H1 (cell line): ENCODE data around the gene TGM2.

Experiments used
- EZH2 ChIP-seq: fragments of 200-600 bp; sonication (generic); IDR thresholded peaks from 2 replicates; pipeline ENCODE4 v1.7.1; 2012; ENCODE audit warnings: low read depth, mild to moderate bottlenecking, moderate library complexity, low read length, inconsistent platforms; ENCODE audit not compliant: severe bottlenecking
- HDAC2 ChIP-seq, 2 experiments: fragments of 300-600 bp in 1 of 2; sonication (generic) in 1 of 2; IDR thresholded peaks; 2 replicates each; pipeline ENCODE4 v1.6.1; 2011 to 2012; ENCODE audit warnings: low read depth in 2 of 2, low read length in 2 of 2, mild to moderate bottlenecking in 2 of 2, moderate library complexity in 2 of 2, borderline replicate concordance in 1 of 2, inconsistent platforms in 1 of 2
- POLR2A ChIP-seq, 2 experiments: IDR thresholded peaks; 1 replicate in 1 of 2; 2 replicates in 1 of 2; pipeline ENCODE4 v1.6.1; 2011; ENCODE audit warnings: low read depth in 2 of 2, low read length in 2 of 2, mild to moderate bottlenecking in 2 of 2; ENCODE audit errors: control extremely low read depth in 1 of 2
- RXRA ChIP-seq: IDR thresholded peaks from 2 replicates; pipeline ENCODE4 v1.6.1; 2011; ENCODE audit warnings: low read depth, mild to moderate bottlenecking, low read length, moderate library complexity; ENCODE audit not compliant: insufficient read depth
- SP1 ChIP-seq: IDR thresholded peaks from 2 replicates; pipeline ENCODE4 v1.6.1; 2011; ENCODE audit warnings: low read depth, low read length
- ZNF274 ChIP-seq: IDR thresholded peaks from 2 replicates; pipeline ENCODE4 v1.7.0; 2012; ENCODE audit warnings: low read length, borderline replicate concordance; ENCODE audit errors: extremely low read depth
- TF ChIP-seq, protein P1 (sequence below), 3 experiments: IDR thresholded peaks; 1 replicate in 2 of 3; 2 replicates in 1 of 3; pipeline versions ENCODE4 v1.5.1 to v1.6.1; 2011; ENCODE audit warnings: low read length in 3 of 3, mild to moderate bottlenecking in 3 of 3, inconsistent platforms in 2 of 3, low read depth in 1 of 3, moderate library complexity in 1 of 3; ENCODE audit not compliant: insufficient read depth in 1 of 3; ENCODE audit errors: control extremely low read depth in 1 of 3

DNA sequence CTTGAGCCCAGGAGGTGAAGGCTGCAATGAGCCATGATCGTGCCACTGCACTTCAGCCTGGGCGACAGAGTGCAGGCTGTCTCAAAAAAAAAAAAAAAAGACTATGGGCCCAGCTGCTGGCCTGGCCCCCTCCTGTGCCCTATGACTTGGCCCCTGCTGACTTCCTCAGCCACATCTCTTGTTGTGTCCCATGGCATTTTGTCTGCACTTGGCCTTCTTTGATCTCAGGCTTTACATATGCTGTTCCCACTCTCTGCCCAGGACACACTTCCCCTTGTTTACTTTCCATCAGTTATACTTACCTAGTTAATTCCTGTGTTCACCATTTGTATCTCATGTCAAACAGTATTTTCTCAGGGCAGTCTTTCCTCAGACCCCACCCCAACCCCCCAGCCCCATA, 87.0 kb downstream of the TGM2 start:
- no peak for TF ChIP-seq HDAC2 (IDR thresholded peaks at IDR 0.05; ENCODE audit: borderline replicate concordance in 1 of 2, low read depth in 2 of 2, low read length in 2 of 2)
- TF ChIP-seq, protein P1, sequence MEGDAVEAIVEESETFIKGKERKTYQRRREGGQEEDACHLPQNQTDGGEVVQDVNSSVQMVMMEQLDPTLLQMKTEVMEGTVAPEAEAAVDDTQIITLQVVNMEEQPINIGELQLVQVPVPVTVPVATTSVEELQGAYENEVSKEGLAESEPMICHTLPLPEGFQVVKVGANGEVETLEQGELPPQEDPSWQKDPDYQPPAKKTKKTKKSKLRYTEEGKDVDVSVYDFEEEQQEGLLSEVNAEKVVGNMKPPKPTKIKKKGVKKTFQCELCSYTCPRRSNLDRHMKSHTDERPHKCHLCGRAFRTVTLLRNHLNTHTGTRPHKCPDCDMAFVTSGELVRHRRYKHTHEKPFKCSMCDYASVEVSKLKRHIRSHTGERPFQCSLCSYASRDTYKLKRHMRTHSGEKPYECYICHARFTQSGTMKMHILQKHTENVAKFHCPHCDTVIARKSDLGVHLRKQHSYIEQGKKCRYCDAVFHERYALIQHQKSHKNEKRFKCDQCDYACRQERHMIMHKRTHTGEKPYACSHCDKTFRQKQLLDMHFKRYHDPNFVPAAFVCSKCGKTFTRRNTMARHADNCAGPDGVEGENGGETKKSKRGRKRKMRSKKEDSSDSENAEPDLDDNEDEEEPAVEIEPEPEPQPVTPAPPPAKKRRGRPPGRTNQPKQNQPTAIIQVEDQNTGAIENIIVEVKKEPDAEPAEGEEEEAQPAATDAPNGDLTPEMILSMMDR (IDR thresholded peaks at IDR 0.05; ENCODE audit: control extremely low read depth in 1 of 3, insufficient read depth in 1 of 3, low read depth in 1 of 3, low read length in 3 of 3), result no peak
- no peak for TF ChIP-seq RXRA
- TF ChIP-seq POLR2A (IDR thresholded peaks at IDR 0.05; ENCODE audit: control extremely low read depth in 1 of 2, low read depth in 2 of 2, low read length in 2 of 2), result no peak
- TF ChIP-seq SP1, result no peak
- TF ChIP-seq EZH2, result no peak
- TF ChIP-seq ZNF274, result no peak
